ENCODE data around the gene ITGAL. TPM values are rescaled to one million over a fixed set of nuclear protein-coding genes. Genes with fewer than 3 reads are reported as not detected.

Gene ITGAL
- total and polyA plus RNA-seq, 2 donors (not counting 1 experiment from before 2014, with no cell fraction given) = 110 to 184 TPM

DNA sequence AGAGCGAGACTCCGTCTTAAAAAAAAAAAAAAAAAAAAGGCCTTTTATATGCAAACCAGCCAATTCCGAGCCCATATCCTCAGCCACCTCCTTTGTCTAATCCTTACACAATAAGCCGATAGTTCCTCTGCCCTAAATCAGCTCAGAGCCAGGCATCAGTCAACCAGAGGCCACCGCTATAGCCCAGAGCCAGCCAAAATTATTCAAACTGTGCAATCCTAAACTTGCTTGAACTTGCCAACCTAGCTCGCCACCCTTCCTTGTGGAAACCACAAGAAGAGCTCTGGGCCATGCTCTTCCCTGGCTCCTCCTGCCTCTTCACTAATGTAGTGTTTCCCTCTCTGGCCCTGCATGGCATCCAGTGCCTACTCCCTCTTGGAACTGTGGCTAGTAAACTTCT lies 17.7 kb downstream of the ITGAL start:
- Mint-ChIP-seq H3K9me3 (ENCODE audit: insufficient read depth) (no peaks in the 10 kb centered on the region), H3K27me3 (no peaks in the 10 kb centered on the region), H3K4me3 (no peak overlapping the region), H3K27ac (no peak overlapping the region), H3K4me1 (no peaks in the 10 kb centered on the region)
- no peaks in the 10 kb centered on the region for H3K9me3 ChIP-seq (ENCODE audit: control extremely low read depth in 1 of 3, control insufficient read depth in 2 of 3, insufficient read depth in 1 of 3, low read length in 2 of 3)
- no peaks in the 10 kb centered on the region for H3K27me3 ChIP-seq (replicated peaks in 1 of 4; ENCODE audit: control extremely low read depth in 1 of 4, control insufficient read depth in 3 of 4, insufficient read depth in 4 of 4, low read length in 3 of 4)
- ATAC-seq (ENCODE audit: low read depth) (no peak), DNase-seq (no peak)
- H3K9ac ChIP-seq (ENCODE audit: low read length) = no peak overlapping the region
- peaks cover 0 to 67% of the 10 kb centered on the region in 2 experiments for H3K36me3 ChIP-seq (replicated peaks in 1 of 2; ENCODE audit: control extremely low read depth in 1 of 2, control insufficient read depth in 1 of 2, extremely low read depth in 1 of 2, insufficient read depth in 2 of 2, low read length in 1 of 2)
- intact Hi-C loops (cut with micrococcal nuclease) = loop anchor here (5.0 kb wide), 1 partner anchor 38 kb away; no protein-coding TSS in a partner anchor
- H3K4me3 ChIP-seq (ENCODE audit: control extremely low read depth in 1 of 5, extremely low read depth in 1 of 5, insufficient read depth in 1 of 5, low read depth in 2 of 5, low read length in 4 of 5) = no peak overlapping the region
- no peak overlapping the region for H3K27ac ChIP-seq (ENCODE audit: low read length in 2 of 2)
- 100% methylated on average over 3 of the region's 6 CpGs for WGBS (ENCODE audit: insufficient coverage)
- H3K4me2 ChIP-seq (replicated peaks; ENCODE audit: low read depth, low read length, poor library complexity, severe bottlenecking) = no peak overlapping the region
- peaks cover 13% of the 10 kb centered on the region for H3K79me2 ChIP-seq (ENCODE audit: control insufficient read depth, insufficient read depth, low read length)
- POLR2A ChIA-PET = interaction anchor here (0.7 kb wide), 4 partner anchors 9 to 21 kb away, joined by 3 to 7 read pairs (median 5); no protein-coding TSS in a partner anchor
- no peaks in the 10 kb centered on the region for H4K20me1 ChIP-seq (ENCODE audit: control insufficient read depth, insufficient read depth, low read length, poor library complexity, severe bottlenecking)
- CTCF ChIA-PET = interaction anchor here (0.7 to 2.3 kb wide), 2 partner anchors 41 to 45 kb away, joined by 3 to 6 read pairs; no protein-coding TSS in a partner anchor
- no peaks in the 10 kb centered on the region for H3K4me1 ChIP-seq (ENCODE audit: control insufficient read depth in 2 of 2, insufficient read depth in 2 of 2, low read length in 2 of 2)
- no peak for TF ChIP-seq EZH2 (IDR thresholded peaks at IDR 0.05; ENCODE audit: borderline replicate concordance, insufficient read depth, low read depth, low read length, poor library complexity, severe bottlenecking)
- TF ChIP-seq CTCF (IDR thresholded peaks at IDR 0.05) = no peak
- H2AFZ ChIP-seq (ENCODE audit: insufficient read depth, low read depth, low read length, poor library complexity, severe bottlenecking) = no peak overlapping the region

DNA sequence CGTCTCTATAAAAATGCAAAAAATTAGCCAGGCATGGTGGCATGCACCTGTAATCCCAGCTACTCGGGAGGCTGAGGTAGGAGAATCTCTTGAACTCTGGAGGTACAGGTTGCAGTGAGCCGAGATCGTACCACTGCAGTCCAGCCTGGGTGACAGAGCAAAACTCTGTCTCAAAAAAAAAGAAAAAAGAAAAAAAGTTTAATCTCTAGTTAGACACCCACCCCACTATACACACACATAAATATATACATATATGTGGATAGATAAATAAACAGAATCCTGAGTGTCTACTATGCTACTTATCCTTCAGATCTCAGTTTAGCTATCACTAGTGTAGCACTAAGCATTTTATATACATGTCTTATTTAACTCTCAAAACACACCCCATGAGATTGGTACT lies 18.7 kb downstream of the ITGAL start:
- TF ChIP-seq EZH2 (IDR thresholded peaks at IDR 0.05; ENCODE audit: borderline replicate concordance, insufficient read depth, low read depth, low read length, poor library complexity, severe bottlenecking) (no peak), CTCF (IDR thresholded peaks at IDR 0.05) (no peak)
- Histone ChIP-seq H3K27me3 (replicated peaks in 1 of 4; ENCODE audit: control extremely low read depth in 1 of 4, control insufficient read depth in 3 of 4, insufficient read depth in 4 of 4, low read length in 3 of 4) (no peaks in the 10 kb centered on the region), H3K4me3 (ENCODE audit: control extremely low read depth in 1 of 5, extremely low read depth in 1 of 5, insufficient read depth in 1 of 5, low read depth in 2 of 5, low read length in 4 of 5) (no peak overlapping the region), H3K4me2 (replicated peaks; ENCODE audit: low read depth, low read length, poor library complexity, severe bottlenecking) (no peak overlapping the region), H3K4me1 (ENCODE audit: control insufficient read depth in 2 of 2, insufficient read depth in 2 of 2, low read length in 2 of 2) (no peaks in the 10 kb centered on the region), H3K9me3 (ENCODE audit: control extremely low read depth in 1 of 3, control insufficient read depth in 2 of 3, insufficient read depth in 1 of 3, low read length in 2 of 3) (no peaks in the 10 kb centered on the region), H3K27ac (ENCODE audit: low read length in 2 of 2) (no peak overlapping the region), H3K79me2 (ENCODE audit: control insufficient read depth, insufficient read depth, low read length) (peaks cover 13% of the 10 kb centered on the region), H3K36me3 (replicated peaks in 1 of 2; ENCODE audit: control extremely low read depth in 1 of 2, control insufficient read depth in 1 of 2, extremely low read depth in 1 of 2, insufficient read depth in 2 of 2, low read length in 1 of 2) (peaks cover 0 to 68% of the 10 kb centered on the region in 2 experiments), H2AFZ (ENCODE audit: insufficient read depth, low read depth, low read length, poor library complexity, severe bottlenecking) (no peak overlapping the region), H4K20me1 (ENCODE audit: control insufficient read depth, insufficient read depth, low read length, poor library complexity, severe bottlenecking) (no peaks in the 10 kb centered on the region), H3K9ac (ENCODE audit: low read length) (no peak overlapping the region)
- ATAC-seq (ENCODE audit: low read depth) = no peak
- WGBS (ENCODE audit: insufficient coverage) = 100% methylated on average over 2 of the region's 4 CpGs
- no peak overlapping the region for H3K4me3 Mint-ChIP-seq
- peak overlapping the region; percentile 42 for H3K27ac Mint-ChIP-seq
- H3K4me1 Mint-ChIP-seq = no peaks in the 10 kb centered on the region
- ChIA-PET CTCF (interaction anchor here (0.8 to 2.3 kb wide), 2 partner anchors 42 to 49 kb away, joined by 3 to 6 read pairs; no protein-coding TSS in a partner anchor), POLR2A (no interaction called here)
- intact Hi-C loops (cut with micrococcal nuclease) = loop anchor here (5.0 kb wide), 1 partner anchor 39 kb away; no protein-coding TSS in a partner anchor
- H3K27me3 Mint-ChIP-seq = no peaks in the 10 kb centered on the region
- no peaks in the 10 kb centered on the region for H3K9me3 Mint-ChIP-seq (ENCODE audit: insufficient read depth)
- DNase-seq = no peak

All from B cell (primary cell).